GM23338 (cell line): ENCODE data around the gene SGCD. TPM values are rescaled to one million over a fixed set of nuclear protein-coding genes. Genes with fewer than 3 reads are reported as not detected.
A peak's percentile ranks its signal among the peaks of the same experiment; 100 is the strongest.

ENCODE experiments used
- ATAC-seq: fragments of 200-7000 bp; cut with Tn5 transposase; 3 replicates; pipeline ENCODE4 v1.9.1; 2020
- DNase-seq: peaks from one replicate; pipeline ENCODE4 v3.0.0-alpha.2; 2015; ENCODE audit warnings: low spot score
- H2AFZ ChIP-seq: fragments of 200-600 bp; sonication (generic); 2 replicates; pipeline ENCODE4 v1.8.0; 2016; ENCODE audit warnings: antibody characterized with exemption, mild to moderate bottlenecking, moderate library complexity
- H3F3A ChIP-seq: fragments of 200-600 bp; sonication (generic); replicated peaks from 2 replicates; pipeline ENCODE4 v1.8.0; 2017; ENCODE audit warnings: antibody characterized with exemption, mixed run types, low read depth
- H3K27ac ChIP-seq: fragments of 200-600 bp; sonication (generic); 2 replicates; pipeline ENCODE4 v1.6.1; 2016; ENCODE audit warnings: low read depth
- H3K27me3 ChIP-seq: fragments of 200-600 bp; sonication (generic); 2 replicates; pipeline ENCODE4 v1.8.0; 2016; ENCODE audit warnings: mild to moderate bottlenecking, mixed run types, moderate library complexity; ENCODE audit not compliant: insufficient read depth
- H3K36me3 ChIP-seq: fragments of 200-600 bp; sonication (generic); 2 replicates; pipeline ENCODE4 v1.8.0; 2016; ENCODE audit warnings: mild to moderate bottlenecking; ENCODE audit not compliant: insufficient read depth
- H3K4me1 ChIP-seq: fragments of 200-600 bp; sonication (generic); 2 replicates; pipeline ENCODE4 v1.8.0; 2016; ENCODE audit warnings: mild to moderate bottlenecking, moderate library complexity; ENCODE audit not compliant: insufficient read depth
- H3K4me2 ChIP-seq: fragments of 200-600 bp; sonication (generic); 2 replicates; pipeline ENCODE4 v1.7.1; 2017; ENCODE audit warnings: mixed run types
- H3K4me3 ChIP-seq: fragments of 200-600 bp; sonication (generic); 2 replicates; pipeline ENCODE4 v1.6.1; 2016; ENCODE audit warnings: mixed run types
- H3K79me2 ChIP-seq: fragments of 200-600 bp; sonication (generic); replicated peaks from 2 replicates; pipeline ENCODE4 v1.8.0; 2017; ENCODE audit warnings: mild to moderate bottlenecking; ENCODE audit not compliant: insufficient read depth
- H3K9me2 ChIP-seq: fragments of 200-600 bp; sonication (generic); 2 replicates; pipeline ENCODE4 v1.8.0; 2017; ENCODE audit not compliant: insufficient read depth
- H4K20me1 ChIP-seq: fragments of 200-600 bp; sonication (generic); replicated peaks from 2 replicates; pipeline ENCODE4 v1.8.0; 2017; ENCODE audit warnings: mild to moderate bottlenecking; ENCODE audit not compliant: insufficient read depth
- H3K27ac Mint-ChIP-seq: 2 replicates; pipeline ENCODE4 v1.8.0; 2020; ENCODE audit warnings: inconsistent platforms, mild to moderate bottlenecking, moderate library complexity, mixed read lengths
- H3K27me3 Mint-ChIP-seq: 3 replicates; pipeline ENCODE4 v1.8.0; 2022; ENCODE audit warnings: low read depth, mild to moderate bottlenecking, moderate library complexity, mixed read lengths, inconsistent platforms; ENCODE audit not compliant: insufficient read depth, poor library complexity
- H3K36me3 Mint-ChIP-seq: 3 replicates; pipeline ENCODE4 v1.8.0; 2021; ENCODE audit warnings: low read depth, mild to moderate bottlenecking, inconsistent platforms, moderate library complexity, mixed read lengths
- H3K4me1 Mint-ChIP-seq: 3 replicates; pipeline ENCODE4 v1.8.0; 2020; ENCODE audit warnings: mild to moderate bottlenecking, inconsistent platforms, mixed read lengths
- H3K4me3 Mint-ChIP-seq: 3 replicates; pipeline ENCODE4 v1.8.0; 2021; ENCODE audit warnings: moderate library complexity, mild to moderate bottlenecking, inconsistent platforms, mixed read lengths
- H3K9me3 Mint-ChIP-seq: 3 replicates; pipeline ENCODE4 v1.8.0; 2020; ENCODE audit warnings: moderate library complexity, mild to moderate bottlenecking, inconsistent platforms, mixed read lengths
- STAT1 ChIP-seq: IDR thresholded peaks from one replicate; pipeline ENCODE4 v1.6.1; 2016; ENCODE audit warnings: antibody characterized with exemption; ENCODE audit not compliant: unreplicated experiment
- polyA plus RNA-seq: library from polyadenylated mRNA; unstranded; fragments of >200 nt; fragmentation: Nextera tagmentation; extraction: Ambion mirVana; gene quantifications from 2 replicates; pipeline ENCODE4 v1.2.1, GENCODE V29; 2016
- total RNA-seq: library from RNA; depleted of rRNA; stranded (reverse); fragments of >200 nt; shearing (Covaris generic); gene quantifications from 2 replicates; pipeline ENCODE4 v1.2.3, GENCODE V29; 2014
- TF ChIP-seq, protein P1 (sequence below), 2 experiments: fragments of 200-600 bp in 1 of 2; sonication (generic) in 1 of 2; conservative IDR thresholded peaks; 2 replicates each; pipeline versions ENCODE4 v1.5.1 to v1.6.1; 2016 to 2017; ENCODE audit warnings: antibody characterized with exemption in 2 of 2, low read depth in 2 of 2, mild to moderate bottlenecking in 2 of 2, moderate library complexity in 1 of 2
- TF ChIP-seq, protein P2 (sequence below): IDR thresholded peaks from one replicate; pipeline ENCODE4 v1.6.1; 2018; ENCODE audit warnings: antibody characterized with exemption; ENCODE audit not compliant: unreplicated experiment
- TF ChIP-seq, protein P3 (sequence below): fragments of 250-450 bp; sonication (Bioruptor Pico); IDR thresholded peaks from 2 replicates; pipeline ENCODE4 v1.5.0; 2020; ENCODE audit warnings: mild to moderate bottlenecking, moderate library complexity

SGCD gene
- total and polyA plus RNA-seq, 2 experiments from 2014 or later = 0.03 to 0.05 TPM

DNA sequence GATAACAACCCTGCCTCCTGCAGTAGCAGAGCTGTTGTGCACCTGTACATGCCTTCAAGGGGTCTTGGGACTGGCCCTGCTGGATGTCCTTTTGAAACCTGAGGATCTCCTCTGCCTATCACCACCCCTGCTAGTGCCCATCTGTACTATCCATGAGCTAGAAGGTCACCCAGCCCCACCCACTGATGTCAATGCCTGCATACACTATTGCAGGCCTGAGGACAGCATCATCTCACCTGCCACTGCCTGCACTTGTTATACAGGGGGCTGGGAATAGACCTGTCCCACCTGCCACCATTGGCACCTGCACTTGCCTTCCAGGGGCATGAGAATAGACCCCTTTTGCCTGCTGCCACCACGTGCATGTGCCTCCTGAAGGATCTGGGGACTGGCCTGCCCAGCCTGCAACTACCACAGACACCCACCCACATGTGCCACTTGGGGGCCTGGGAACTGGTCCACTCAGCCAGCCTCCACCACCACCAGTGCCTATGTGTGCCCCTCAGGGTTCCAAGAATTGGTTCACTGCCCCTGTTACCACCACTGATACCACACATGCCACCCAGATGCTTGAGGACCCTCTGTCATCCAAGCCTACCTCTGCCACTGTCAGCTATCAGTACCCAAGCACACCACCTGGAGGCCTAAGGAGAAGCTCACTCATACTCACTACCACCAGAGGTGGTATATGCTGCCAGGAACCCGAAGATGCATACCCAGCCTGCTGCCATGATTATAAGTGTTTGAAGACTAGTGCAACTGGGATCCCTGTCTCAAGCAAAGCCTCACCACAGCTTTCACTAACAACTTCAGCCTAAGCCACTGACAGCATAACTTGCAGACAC, 159.7 kb downstream of the SGCD start:
- Histone ChIP-seq H3K4me1 (no peaks in the 10 kb centered on the region), H4K20me1 (no peaks in the 10 kb centered on the region), H3K9me2 (0 out of 2 replicates have a peak, but pooled peaks cover 5% of the 10 kb centered on the region), H3K36me3 (no peaks in the 10 kb centered on the region), H3K4me3 (no peak overlapping the region), H3K27me3 (no peaks in the 10 kb centered on the region), H3F3A (no peaks in the 10 kb centered on the region), H2AFZ (no peak overlapping the region), H3K4me2 (no peak overlapping the region), H3K27ac (no peak overlapping the region), H3K79me2 (no peaks in the 10 kb centered on the region)
- no peak overlapping the region for H3K27ac Mint-ChIP-seq
- TF ChIP-seq, protein P1, sequence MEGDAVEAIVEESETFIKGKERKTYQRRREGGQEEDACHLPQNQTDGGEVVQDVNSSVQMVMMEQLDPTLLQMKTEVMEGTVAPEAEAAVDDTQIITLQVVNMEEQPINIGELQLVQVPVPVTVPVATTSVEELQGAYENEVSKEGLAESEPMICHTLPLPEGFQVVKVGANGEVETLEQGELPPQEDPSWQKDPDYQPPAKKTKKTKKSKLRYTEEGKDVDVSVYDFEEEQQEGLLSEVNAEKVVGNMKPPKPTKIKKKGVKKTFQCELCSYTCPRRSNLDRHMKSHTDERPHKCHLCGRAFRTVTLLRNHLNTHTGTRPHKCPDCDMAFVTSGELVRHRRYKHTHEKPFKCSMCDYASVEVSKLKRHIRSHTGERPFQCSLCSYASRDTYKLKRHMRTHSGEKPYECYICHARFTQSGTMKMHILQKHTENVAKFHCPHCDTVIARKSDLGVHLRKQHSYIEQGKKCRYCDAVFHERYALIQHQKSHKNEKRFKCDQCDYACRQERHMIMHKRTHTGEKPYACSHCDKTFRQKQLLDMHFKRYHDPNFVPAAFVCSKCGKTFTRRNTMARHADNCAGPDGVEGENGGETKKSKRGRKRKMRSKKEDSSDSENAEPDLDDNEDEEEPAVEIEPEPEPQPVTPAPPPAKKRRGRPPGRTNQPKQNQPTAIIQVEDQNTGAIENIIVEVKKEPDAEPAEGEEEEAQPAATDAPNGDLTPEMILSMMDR (conservative IDR thresholded peaks at IDR 0.05; ENCODE audit: low read depth in 2 of 2) = peak in 1 of 2 experiments; percentile 41; a peak in 2 of 4 replicates
- TF ChIP-seq, protein P2, sequence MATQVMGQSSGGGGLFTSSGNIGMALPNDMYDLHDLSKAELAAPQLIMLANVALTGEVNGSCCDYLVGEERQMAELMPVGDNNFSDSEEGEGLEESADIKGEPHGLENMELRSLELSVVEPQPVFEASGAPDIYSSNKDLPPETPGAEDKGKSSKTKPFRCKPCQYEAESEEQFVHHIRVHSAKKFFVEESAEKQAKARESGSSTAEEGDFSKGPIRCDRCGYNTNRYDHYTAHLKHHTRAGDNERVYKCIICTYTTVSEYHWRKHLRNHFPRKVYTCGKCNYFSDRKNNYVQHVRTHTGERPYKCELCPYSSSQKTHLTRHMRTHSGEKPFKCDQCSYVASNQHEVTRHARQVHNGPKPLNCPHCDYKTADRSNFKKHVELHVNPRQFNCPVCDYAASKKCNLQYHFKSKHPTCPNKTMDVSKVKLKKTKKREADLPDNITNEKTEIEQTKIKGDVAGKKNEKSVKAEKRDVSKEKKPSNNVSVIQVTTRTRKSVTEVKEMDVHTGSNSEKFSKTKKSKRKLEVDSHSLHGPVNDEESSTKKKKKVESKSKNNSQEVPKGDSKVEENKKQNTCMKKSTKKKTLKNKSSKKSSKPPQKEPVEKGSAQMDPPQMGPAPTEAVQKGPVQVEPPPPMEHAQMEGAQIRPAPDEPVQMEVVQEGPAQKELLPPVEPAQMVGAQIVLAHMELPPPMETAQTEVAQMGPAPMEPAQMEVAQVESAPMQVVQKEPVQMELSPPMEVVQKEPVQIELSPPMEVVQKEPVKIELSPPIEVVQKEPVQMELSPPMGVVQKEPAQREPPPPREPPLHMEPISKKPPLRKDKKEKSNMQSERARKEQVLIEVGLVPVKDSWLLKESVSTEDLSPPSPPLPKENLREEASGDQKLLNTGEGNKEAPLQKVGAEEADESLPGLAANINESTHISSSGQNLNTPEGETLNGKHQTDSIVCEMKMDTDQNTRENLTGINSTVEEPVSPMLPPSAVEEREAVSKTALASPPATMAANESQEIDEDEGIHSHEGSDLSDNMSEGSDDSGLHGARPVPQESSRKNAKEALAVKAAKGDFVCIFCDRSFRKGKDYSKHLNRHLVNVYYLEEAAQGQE = no peak
- no peak for DNase-seq
- no peaks in the 10 kb centered on the region for H3K36me3 Mint-ChIP-seq
- no peak; the same call in 2 of the 3 replicates for ATAC-seq
- H3K27me3 Mint-ChIP-seq = no peaks in the 10 kb centered on the region
- H3K4me3 Mint-ChIP-seq = no peak overlapping the region
- no peaks in the 10 kb centered on the region for H3K9me3 Mint-ChIP-seq
- no peaks in the 10 kb centered on the region for H3K4me1 Mint-ChIP-seq

DNA sequence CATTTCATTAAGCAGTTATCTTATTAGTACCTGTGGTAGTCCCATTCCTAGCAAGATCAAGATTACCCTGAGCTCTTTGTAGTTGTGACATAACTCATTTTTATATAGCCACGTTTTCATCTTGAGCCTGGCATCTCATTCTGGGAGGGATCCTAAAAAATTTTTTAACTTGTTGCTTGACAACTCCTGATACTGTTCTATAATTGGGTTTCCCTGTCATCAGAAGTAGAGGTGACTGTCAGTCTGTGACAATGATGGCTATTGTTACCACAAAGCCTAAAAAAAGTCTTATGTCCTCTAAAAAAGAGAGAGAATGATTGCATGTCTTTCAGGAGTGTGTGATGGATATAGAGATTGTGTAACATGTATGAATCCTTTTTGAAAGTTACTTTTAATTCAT, 164.8 kb downstream of the SGCD start:
- TF ChIP-seq, protein P3, sequence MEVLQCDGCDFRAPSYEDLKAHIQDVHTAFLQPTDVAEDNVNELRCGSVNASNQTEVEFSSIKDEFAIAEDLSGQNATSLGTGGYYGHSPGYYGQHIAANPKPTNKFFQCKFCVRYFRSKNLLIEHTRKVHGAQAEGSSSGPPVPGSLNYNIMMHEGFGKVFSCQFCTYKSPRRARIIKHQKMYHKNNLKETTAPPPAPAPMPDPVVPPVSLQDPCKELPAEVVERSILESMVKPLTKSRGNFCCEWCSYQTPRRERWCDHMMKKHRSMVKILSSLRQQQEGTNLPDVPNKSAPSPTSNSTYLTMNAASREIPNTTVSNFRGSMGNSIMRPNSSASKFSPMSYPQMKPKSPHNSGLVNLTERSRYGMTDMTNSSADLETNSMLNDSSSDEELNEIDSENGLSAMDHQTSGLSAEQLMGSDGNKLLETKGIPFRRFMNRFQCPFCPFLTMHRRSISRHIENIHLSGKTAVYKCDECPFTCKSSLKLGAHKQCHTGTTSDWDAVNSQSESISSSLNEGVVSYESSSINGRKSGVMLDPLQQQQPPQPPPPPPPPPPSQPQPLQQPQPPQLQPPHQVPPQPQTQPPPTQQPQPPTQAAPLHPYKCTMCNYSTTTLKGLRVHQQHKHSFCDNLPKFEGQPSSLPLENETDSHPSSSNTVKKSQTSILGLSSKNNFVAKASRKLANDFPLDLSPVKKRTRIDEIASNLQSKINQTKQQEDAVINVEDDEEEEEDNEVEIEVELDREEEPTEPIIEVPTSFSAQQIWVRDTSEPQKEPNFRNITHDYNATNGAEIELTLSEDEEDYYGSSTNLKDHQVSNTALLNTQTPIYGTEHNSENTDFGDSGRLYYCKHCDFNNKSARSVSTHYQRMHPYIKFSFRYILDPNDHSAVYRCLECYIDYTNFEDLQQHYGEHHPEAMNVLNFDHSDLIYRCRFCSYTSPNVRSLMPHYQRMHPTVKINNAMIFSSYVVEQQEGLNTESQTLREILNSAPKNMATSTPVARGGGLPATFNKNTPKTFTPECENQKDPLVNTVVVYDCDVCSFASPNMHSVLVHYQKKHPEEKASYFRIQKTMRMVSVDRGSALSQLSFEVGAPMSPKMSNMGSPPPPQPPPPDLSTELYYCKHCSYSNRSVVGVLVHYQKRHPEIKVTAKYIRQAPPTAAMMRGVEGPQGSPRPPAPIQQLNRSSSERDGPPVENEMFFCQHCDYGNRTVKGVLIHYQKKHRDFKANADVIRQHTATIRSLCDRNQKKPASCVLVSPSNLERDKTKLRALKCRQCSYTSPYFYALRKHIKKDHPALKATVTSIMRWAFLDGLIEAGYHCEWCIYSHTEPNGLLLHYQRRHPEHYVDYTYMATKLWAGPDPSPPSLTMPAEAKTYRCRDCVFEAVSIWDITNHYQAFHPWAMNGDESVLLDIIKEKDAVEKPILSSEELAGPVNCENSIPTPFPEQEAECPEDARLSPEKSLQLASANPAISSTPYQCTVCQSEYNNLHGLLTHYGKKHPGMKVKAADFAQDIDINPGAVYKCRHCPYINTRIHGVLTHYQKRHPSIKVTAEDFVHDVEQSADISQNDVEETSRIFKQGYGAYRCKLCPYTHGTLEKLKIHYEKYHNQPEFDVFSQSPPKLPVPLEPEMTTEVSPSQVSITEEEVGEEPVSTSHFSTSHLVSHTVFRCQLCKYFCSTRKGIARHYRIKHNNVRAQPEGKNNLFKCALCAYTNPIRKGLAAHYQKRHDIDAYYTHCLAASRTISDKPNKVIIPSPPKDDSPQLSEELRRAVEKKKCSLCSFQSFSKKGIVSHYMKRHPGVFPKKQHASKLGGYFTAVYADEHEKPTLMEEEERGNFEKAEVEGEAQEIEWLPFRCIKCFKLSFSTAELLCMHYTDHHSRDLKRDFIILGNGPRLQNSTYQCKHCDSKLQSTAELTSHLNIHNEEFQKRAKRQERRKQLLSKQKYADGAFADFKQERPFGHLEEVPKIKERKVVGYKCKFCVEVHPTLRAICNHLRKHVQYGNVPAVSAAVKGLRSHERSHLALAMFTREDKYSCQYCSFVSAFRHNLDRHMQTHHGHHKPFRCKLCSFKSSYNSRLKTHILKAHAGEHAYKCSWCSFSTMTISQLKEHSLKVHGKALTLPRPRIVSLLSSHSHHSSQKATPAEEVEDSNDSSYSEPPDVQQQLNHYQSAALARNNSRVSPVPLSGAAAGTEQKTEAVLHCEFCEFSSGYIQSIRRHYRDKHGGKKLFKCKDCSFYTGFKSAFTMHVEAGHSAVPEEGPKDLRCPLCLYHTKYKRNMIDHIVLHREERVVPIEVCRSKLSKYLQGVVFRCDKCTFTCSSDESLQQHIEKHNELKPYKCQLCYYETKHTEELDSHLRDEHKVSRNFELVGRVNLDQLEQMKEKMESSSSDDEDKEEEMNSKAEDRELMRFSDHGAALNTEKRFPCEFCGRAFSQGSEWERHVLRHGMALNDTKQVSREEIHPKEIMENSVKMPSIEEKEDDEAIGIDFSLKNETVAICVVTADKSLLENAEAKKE (CRISPR knock-in tag) = no peak
- TF ChIP-seq STAT1 = no peak
- no peaks in the 10 kb centered on the region for H3F3A ChIP-seq
- H3K4me1 ChIP-seq = no peaks in the 10 kb centered on the region
- DNase-seq (no peak), ATAC-seq (no peak)
- Mint-ChIP-seq H3K27ac (no peak overlapping the region), H3K4me1 (no peaks in the 10 kb centered on the region), H3K9me3 (no peaks in the 10 kb centered on the region), H3K27me3 (no peaks in the 10 kb centered on the region), H3K4me3 (no peak overlapping the region), H3K36me3 (no peaks in the 10 kb centered on the region)
- H3K79me2 ChIP-seq = no peaks in the 10 kb centered on the region
- no peaks in the 10 kb centered on the region for H4K20me1 ChIP-seq
- no peak overlapping the region for H3K4me3 ChIP-seq
- H3K9me2 ChIP-seq = 0 out of 2 replicates have a peak, but pooled peaks cover under 1% of the 10 kb centered on the region
- H3K36me3 ChIP-seq = no peaks in the 10 kb centered on the region
- H3K27ac ChIP-seq = no peak overlapping the region
- no peak overlapping the region for H3K4me2 ChIP-seq
- no peaks in the 10 kb centered on the region for H3K27me3 ChIP-seq
- H2AFZ ChIP-seq = no peak overlapping the region
